ENCODE measurements around the gene CTSA. TPM values are rescaled to one million over a fixed set of nuclear protein-coding genes. Genes with fewer than 3 reads are reported as not detected.

Gene CTSA
- total RNA-seq = 10 to 100 TPM; 34.5 to 40.2 TPM

DNA sequence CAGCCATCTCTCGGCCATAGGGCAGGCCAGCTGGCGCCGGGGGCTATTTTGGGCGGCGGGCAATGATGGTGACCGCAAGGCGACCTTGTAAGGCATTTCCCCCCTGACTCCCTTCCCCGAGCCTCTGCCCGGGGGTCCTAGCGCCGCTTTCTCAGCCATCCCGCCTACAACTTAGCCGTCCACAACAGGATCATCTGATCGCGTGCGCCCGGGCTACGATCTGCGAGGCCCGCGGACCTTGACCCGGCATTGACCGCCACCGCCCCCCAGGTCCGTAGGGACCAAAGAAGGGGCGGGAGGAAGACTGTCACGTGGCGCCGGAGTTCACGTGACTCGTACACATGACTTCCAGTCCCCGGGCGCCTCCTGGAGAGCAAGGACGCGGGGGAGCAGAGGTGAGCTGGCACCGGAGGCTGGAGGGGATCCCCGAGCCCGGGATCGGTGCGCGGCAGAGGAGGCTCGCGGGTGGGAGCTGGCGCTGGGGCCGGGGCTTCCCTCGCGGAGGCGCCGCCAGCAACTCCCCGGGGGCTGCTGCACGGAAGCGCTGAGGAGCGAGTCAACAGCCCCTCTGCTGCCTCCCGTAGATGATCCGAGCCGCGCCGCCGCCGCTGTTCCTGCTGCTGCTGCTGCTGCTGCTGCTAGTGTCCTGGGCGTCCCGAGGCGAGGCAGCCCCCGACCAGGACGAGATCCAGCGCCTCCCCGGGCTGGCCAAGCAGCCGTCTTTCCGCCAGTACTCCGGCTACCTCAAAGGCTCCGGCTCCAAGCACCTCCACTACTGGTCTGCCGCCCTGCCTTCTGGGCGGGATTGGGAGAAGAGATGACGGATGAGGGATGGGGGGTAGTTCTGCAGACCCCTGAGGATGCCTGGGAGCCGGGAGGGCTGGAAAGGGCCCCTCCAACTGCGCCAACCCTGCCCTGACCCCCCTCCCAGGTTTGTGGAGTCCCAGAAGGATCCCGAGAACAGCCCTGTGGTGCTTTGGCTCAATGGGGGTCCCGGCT, at the start of gene CTSA, which contains the start of gene NEURL2:
CTSA (plus strand) TSS at position 351 of the 999 bp plus-strand sequence; CDS start at position 585, 234 bp downstream.
NEURL2 (minus strand) TSS at position 224 of the 999 bp plus-strand sequence; CDS start at position 7, 217 bp downstream.
- H3K4me3 Mint-ChIP-seq = peak within 1 kb of the TSS; percentile 88
- ChIA-PET CTCF (interaction anchor here (0.9 to 2.1 kb wide), 9 partner anchors 9 to 92 kb away, joined by 3 to 15 read pairs (median 3); no protein-coding TSS in a partner anchor), POLR2A (interaction anchor here (0.8 to 7.8 kb wide), 12 partner anchors 8 to 80 kb away, joined by 3 to 59 read pairs (median 10); partner anchors contain the start of genes ACOT8, PCIF1, SNX21 and UBE2C)
- no peaks in the 10 kb centered on the region for H3K27me3 Mint-ChIP-seq
- H3K4me1 Mint-ChIP-seq (ENCODE audit: low read depth) = peaks cover 33% of the 10 kb centered on the region
- peak; percentile 70 for ATAC-seq
- peaks cover 11% of the 10 kb centered on the region for H3K36me3 Mint-ChIP-seq (ENCODE audit: low read depth)
- peak within 1 kb of the TSS; percentile 89 for H3K27ac Mint-ChIP-seq
- peak; percentile 95 for DNase-seq
- H3K9me3 Mint-ChIP-seq = no peaks in the 10 kb centered on the region
- TF ChIP-seq, protein P1, sequence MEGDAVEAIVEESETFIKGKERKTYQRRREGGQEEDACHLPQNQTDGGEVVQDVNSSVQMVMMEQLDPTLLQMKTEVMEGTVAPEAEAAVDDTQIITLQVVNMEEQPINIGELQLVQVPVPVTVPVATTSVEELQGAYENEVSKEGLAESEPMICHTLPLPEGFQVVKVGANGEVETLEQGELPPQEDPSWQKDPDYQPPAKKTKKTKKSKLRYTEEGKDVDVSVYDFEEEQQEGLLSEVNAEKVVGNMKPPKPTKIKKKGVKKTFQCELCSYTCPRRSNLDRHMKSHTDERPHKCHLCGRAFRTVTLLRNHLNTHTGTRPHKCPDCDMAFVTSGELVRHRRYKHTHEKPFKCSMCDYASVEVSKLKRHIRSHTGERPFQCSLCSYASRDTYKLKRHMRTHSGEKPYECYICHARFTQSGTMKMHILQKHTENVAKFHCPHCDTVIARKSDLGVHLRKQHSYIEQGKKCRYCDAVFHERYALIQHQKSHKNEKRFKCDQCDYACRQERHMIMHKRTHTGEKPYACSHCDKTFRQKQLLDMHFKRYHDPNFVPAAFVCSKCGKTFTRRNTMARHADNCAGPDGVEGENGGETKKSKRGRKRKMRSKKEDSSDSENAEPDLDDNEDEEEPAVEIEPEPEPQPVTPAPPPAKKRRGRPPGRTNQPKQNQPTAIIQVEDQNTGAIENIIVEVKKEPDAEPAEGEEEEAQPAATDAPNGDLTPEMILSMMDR (IDR thresholded peaks at IDR 0.05) = no peak
- intact Hi-C loops (cut with micrococcal nuclease) = no loop called here

DNA sequence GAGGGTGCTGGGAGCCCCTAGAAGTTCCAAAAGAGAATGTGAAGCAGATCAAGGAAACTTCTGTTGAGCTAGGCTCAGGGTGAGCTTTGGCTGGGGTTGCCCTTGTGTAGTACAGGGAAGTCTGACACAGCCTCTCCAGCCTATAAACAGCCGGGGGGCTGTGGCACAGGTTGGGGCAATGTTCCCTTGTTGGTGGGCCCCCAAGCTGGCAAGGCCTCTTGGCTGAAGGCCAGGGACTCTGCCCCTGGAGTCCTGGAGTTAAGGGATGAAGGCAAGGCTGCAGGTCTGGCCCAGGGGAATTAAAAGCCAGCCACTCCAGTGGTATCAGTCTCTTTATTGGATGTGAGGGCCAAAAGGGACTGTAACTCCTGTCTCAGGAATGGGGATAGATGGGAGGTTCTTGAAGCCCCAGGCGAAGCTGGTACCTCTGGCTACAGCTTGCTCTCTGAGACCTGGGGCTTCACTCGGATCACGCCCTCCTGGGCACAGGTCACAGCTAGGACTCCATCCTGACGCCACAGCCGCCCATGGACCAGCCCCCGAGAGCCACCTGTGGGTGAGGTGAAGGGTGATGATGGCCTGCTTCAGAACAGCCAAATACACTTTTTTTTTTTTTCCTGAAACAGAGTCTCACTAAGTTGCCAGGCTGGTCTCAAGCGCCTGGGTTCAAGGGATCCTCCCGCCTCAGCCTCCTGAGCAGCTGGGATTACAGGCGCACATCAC, 49.6 kb upstream of the CTSA start:
- POLR2A ChIA-PET = interaction anchor here (0.6 to 1.3 kb wide), 4 partner anchors 16 to 28 kb away, joined by 3 to 5 read pairs (median 3); partner anchors contain the start of genes ACOT8 and ZSWIM3
- TF ChIP-seq, protein P1 (IDR thresholded peaks at IDR 0.05) = no peak
- no peak for DNase-seq
- peaks cover 8% of the 10 kb centered on the region for H3K36me3 Mint-ChIP-seq (ENCODE audit: low read depth)
- no peak for ATAC-seq
- CTCF ChIA-PET = interaction anchor here (0.6 to 2.1 kb wide), 2 partner anchors 17 to 29 kb away, joined by 3 to 9 read pairs; no protein-coding TSS in a partner anchor
- H3K27ac Mint-ChIP-seq = no peak overlapping the region
- H3K4me1 Mint-ChIP-seq (ENCODE audit: low read depth) = no peaks in the 10 kb centered on the region
- no peak overlapping the region for H3K4me3 Mint-ChIP-seq
- H3K9me3 Mint-ChIP-seq = no peaks in the 10 kb centered on the region
- H3K27me3 Mint-ChIP-seq = no peaks in the 10 kb centered on the region
- intact Hi-C loops (cut with micrococcal nuclease) = no loop called here

DNA sequence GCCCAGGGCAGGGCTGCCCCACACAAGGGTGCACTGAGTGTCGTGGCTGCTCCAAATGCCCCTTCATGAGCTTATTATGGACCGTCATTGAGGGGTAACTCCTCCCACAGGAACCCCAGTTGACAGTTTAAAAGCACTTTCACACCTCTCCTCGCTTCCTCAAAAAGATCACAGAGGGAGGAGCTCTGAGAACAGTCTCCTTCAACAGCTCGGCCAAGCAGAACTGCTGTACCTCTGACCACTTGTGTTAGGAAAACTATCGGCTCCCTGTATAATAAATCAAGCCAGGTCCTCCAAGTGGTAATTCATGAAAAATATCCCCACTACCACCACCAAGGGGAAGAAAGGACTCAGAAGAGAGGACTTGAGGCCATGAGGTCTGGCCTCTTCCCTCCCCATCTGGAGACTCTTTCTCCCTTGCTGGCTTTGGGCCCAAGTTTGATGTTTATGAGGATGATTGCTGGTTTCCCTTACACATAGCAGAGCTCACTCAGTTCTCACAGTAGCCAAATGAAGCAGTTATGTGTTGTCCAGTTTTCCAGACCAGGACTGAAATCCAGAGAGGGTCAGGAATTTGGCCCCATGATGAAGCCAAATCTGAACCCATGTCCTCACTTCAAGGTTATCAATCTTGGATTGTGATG, 48.8 kb upstream of the CTSA start:
- POLR2A ChIA-PET = interaction anchor here (0.9 to 1.3 kb wide), 3 partner anchors 16 to 26 kb away, joined by 3 to 5 read pairs (median 3); partner anchors contain the start of genes ACOT8 and ZSWIM3
- Mint-ChIP-seq H3K4me1 (ENCODE audit: low read depth) (no peaks in the 10 kb centered on the region), H3K36me3 (ENCODE audit: low read depth) (peaks cover 9% of the 10 kb centered on the region), H3K4me3 (no peak overlapping the region), H3K27me3 (no peaks in the 10 kb centered on the region), H3K27ac (no peak overlapping the region), H3K9me3 (no peaks in the 10 kb centered on the region)
- TF ChIP-seq, protein P1 (IDR thresholded peaks at IDR 0.05) = no peak
- CTCF ChIA-PET = interaction anchor here (2.1 kb wide), 1 partner anchor 18 kb away, joined by 9 read pairs; no protein-coding TSS in a partner anchor
- DNase-seq (no peak), ATAC-seq (no peak)
- intact Hi-C loops (cut with micrococcal nuclease) = no loop called here

DNA sequence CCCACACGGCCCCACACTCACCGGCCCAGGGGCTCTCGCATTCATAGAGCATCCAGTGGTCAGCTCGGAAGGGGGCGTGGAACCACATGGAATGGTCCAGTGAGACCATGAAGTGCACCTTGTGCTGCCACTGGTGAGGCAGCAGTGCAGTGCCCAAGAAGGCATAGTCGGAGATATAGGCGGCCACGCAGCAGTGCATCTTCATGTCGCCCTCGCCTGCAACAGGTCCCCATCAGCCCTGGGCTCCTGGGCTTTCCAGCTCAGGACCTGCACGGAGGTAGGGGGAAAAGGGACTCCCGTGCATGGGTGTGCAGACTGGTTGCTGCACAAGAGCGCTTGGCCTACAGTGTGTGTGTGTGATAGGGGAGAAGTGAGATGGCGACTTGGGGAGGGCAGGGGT, 47.6 kb upstream of the CTSA start:
- TF ChIP-seq, protein P1 (IDR thresholded peaks at IDR 0.05) = no peak
- no peak for DNase-seq
- POLR2A ChIA-PET = interaction anchor here (1.0 kb wide), 1 partner anchor 31 kb away, joined by 3 read pairs; the partner anchor contains the start of gene UBE2C
- no peak overlapping the region for H3K27ac Mint-ChIP-seq
- intact Hi-C loops (cut with micrococcal nuclease) = no loop called here
- ATAC-seq = no peak
- no peak overlapping the region for H3K4me3 Mint-ChIP-seq
- CTCF ChIA-PET = no interaction called here
- H3K27me3 Mint-ChIP-seq = no peaks in the 10 kb centered on the region
- H3K4me1 Mint-ChIP-seq (ENCODE audit: low read depth) = no peaks in the 10 kb centered on the region
- H3K9me3 Mint-ChIP-seq = no peaks in the 10 kb centered on the region
- peaks cover 9% of the 10 kb centered on the region for H3K36me3 Mint-ChIP-seq (ENCODE audit: low read depth)

All from activated CD8-positive, alpha-beta T cell treated with anti-CD3 and anti-CD28 coated beads for 36 hours (primary cell).